MM.1S (cell line): ENCODE results near the gene C19orf67.

Experiments
- DNase-seq: peaks from one replicate; pipeline ENCODE4 v3.0.0-alpha.2; 2015
- H2AFZ ChIP-seq: fragments of 300-600 bp; sonication (generic); 2 replicates; pipeline ENCODE4 v1.6.0; 2016; ENCODE audit warnings: antibody characterized with exemption, low read length
- H3F3A ChIP-seq: fragments of 300-600 bp; sonication (generic); 2 replicates; pipeline ENCODE4 v1.6.1; 2016; ENCODE audit warnings: mild to moderate bottlenecking, antibody characterized with exemption, low read length, moderate library complexity, mixed read lengths; ENCODE audit not compliant: insufficient read depth
- H3K27ac ChIP-seq: fragments of 300-600 bp; sonication (generic); 2 replicates; pipeline ENCODE4 v1.5.1; 2016; ENCODE audit warnings: mild to moderate bottlenecking, low read length
- H3K27me3 ChIP-seq: fragments of 300-600 bp; sonication (generic); replicated peaks from 2 replicates; pipeline ENCODE4 v1.6.0; 2016; ENCODE audit warnings: low read length; ENCODE audit not compliant: insufficient read depth
- H3K36me3 ChIP-seq: fragments of 300-600 bp; sonication (generic); replicated peaks from 2 replicates; pipeline ENCODE4 v1.6.1; 2016; ENCODE audit warnings: mild to moderate bottlenecking, low read length, mixed read lengths; ENCODE audit not compliant: insufficient read depth
- H3K4me1 ChIP-seq: fragments of 300-600 bp; sonication (generic); 2 replicates; pipeline ENCODE4 v1.6.1; 2016; ENCODE audit warnings: low read length, mixed read lengths
- H3K4me2 ChIP-seq: fragments of 300-600 bp; sonication (generic); 2 replicates; pipeline ENCODE4 v1.6.0; 2016; ENCODE audit warnings: low read depth, low read length
- H3K4me3 ChIP-seq: fragments of 300-600 bp; sonication (generic); 2 replicates; pipeline ENCODE4 v1.5.1; 2016; ENCODE audit warnings: low read length, mixed read lengths
- H3K79me2 ChIP-seq: fragments of 300-600 bp; sonication (generic); 2 replicates; pipeline ENCODE4 v1.6.1; 2016; ENCODE audit warnings: mixed run types, low read length, mixed read lengths
- H3K9ac ChIP-seq: fragments of 300-600 bp; sonication (generic); 2 replicates; pipeline ENCODE4 v1.6.1; 2016; ENCODE audit warnings: low read length, mixed read lengths
- H3K9me2 ChIP-seq: fragments of 300-600 bp; sonication (generic); replicated peaks from 2 replicates; pipeline ENCODE4 v1.6.1; 2016; ENCODE audit warnings: mild to moderate bottlenecking, low read length, mixed read lengths; ENCODE audit not compliant: insufficient read depth
- H3K9me3 ChIP-seq: fragments of 300-600 bp; sonication (generic); replicated peaks from 2 replicates; pipeline ENCODE4 v1.6.1; 2016; ENCODE audit warnings: mild to moderate bottlenecking, low read length, mixed read lengths; ENCODE audit not compliant: insufficient read depth
- H4K20me1 ChIP-seq: fragments of 300-600 bp; sonication (generic); 2 replicates; pipeline ENCODE4 v1.6.1; 2016; ENCODE audit warnings: mild to moderate bottlenecking, low read length, moderate library complexity, mixed read lengths; ENCODE audit not compliant: insufficient read depth
- CTCF ChIP-seq: fragments of 300-600 bp; sonication (generic); IDR thresholded peaks from 2 replicates; pipeline ENCODE4 v1.5.1; 2016; ENCODE audit warnings: antibody characterized with exemption, low read length, mixed read lengths
- EZH2 ChIP-seq: fragments of 300-600 bp; sonication (generic); optimal IDR thresholded peaks from 2 replicates; pipeline ENCODE3; 2017; ENCODE audit warnings: low read depth, mild to moderate bottlenecking, antibody characterized with exemption, low read length, mixed read lengths
- EZH2phosphoT487 ChIP-seq: fragments of 300-600 bp; sonication (generic); IDR thresholded peaks from 2 replicates; pipeline ENCODE4 v1.6.1; 2018; ENCODE audit warnings: antibody characterized with exemption, low read length

Gene C19orf67

GRCh38 chr19:14061081-14061749 lies 24.4 kb downstream of the C19orf67 start:
- H3K9me2 ChIP-seq, result no peaks in the 10 kb centered on the region
- no peaks in the 10 kb centered on the region for H3K79me2 ChIP-seq
- no peak overlapping the region for H3K27ac ChIP-seq
- H3K4me2 ChIP-seq, result no peak overlapping the region
- H3K4me1 ChIP-seq, result no peaks in the 10 kb centered on the region; the same call in 1 of the 2 replicates
- no peak overlapping the region for H2AFZ ChIP-seq
- H3F3A ChIP-seq, result no peaks in the 10 kb centered on the region
- no peaks in the 10 kb centered on the region for H3K36me3 ChIP-seq
- H3K9ac ChIP-seq, result no peak overlapping the region
- H3K4me3 ChIP-seq, result no peak overlapping the region
- H3K27me3 ChIP-seq, result peaks cover 58% of the 10 kb centered on the region
- no peaks in the 10 kb centered on the region for H3K9me3 ChIP-seq
- H4K20me1 ChIP-seq, result no peaks in the 10 kb centered on the region
- TF ChIP-seq CTCF (no peak), EZH2phosphoT487 (no peak), EZH2 (no peak)
- DNase-seq, result no peak

- Histone ChIP-seq H3K79me2 (no peaks in the 10 kb centered on the region), H4K20me1 (no peaks in the 10 kb centered on the region), H3K4me3 (no peak overlapping the region), H3K9me2 (no peaks in the 10 kb centered on the region), H3K4me1 (no peaks in the 10 kb centered on the region; the same call in 1 of the 2 replicates), H2AFZ (no peak overlapping the region), H3F3A (no peaks in the 10 kb centered on the region), H3K9me3 (no peaks in the 10 kb centered on the region), H3K4me2 (no peak overlapping the region), H3K9ac (no peak overlapping the region), H3K36me3 (no peaks in the 10 kb centered on the region), H3K27ac (no peak overlapping the region), H3K27me3 (peaks cover 49% of the 10 kb centered on the region)
- TF ChIP-seq EZH2phosphoT487 (no peak), CTCF (no peak), EZH2 (no peak)
- no peak for DNase-seq
These were observed 25.9 kb downstream of the C19orf67 start for GRCh38 chr19:14059652-14060155.

GRCh38 chr19:14059093-14059480 lies 26.5 kb downstream of the C19orf67 start:
- Histone ChIP-seq H2AFZ (no peak overlapping the region), H3K9ac (no peak overlapping the region), H3K4me1 (no peaks in the 10 kb centered on the region; the same call in 1 of the 2 replicates), H3F3A (no peaks in the 10 kb centered on the region), H4K20me1 (no peaks in the 10 kb centered on the region), H3K27ac (no peak overlapping the region), H3K9me2 (no peaks in the 10 kb centered on the region), H3K4me2 (0 out of 2 replicates have a peak overlapping the region, but pooled peaks have one; percentile 30), H3K36me3 (no peaks in the 10 kb centered on the region), H3K4me3 (no peak overlapping the region), H3K79me2 (no peaks in the 10 kb centered on the region), H3K9me3 (no peaks in the 10 kb centered on the region), H3K27me3 (peaks cover 55% of the 10 kb centered on the region)
- no peak for DNase-seq
- TF ChIP-seq CTCF (peak; percentile 79), EZH2 (no peak), EZH2phosphoT487 (no peak)
